Smooth muscle cell (in vitro differentiated cells): Measurements from ENCODE around the gene BEND6. TPM values are rescaled to one million over a fixed set of nuclear protein-coding genes. Genes with fewer than 3 reads are reported as not detected.

Source experiments
- DNase-seq: peaks from one replicate; lab custom pipeline; 2025; ENCODE audit not compliant: unreplicated experiment; lab: John Stamatoyannopoulos, UW
- H2AFZ ChIP-seq: fragments of 200-600 bp; sonication (generic); 2 replicates; pipeline ENCODE4 v1.6.0; 2016; ENCODE audit warnings: antibody characterized with exemption, low read depth, mild to moderate bottlenecking
- H3F3A ChIP-seq: fragments of 200-600 bp; sonication (generic); 2 replicates; pipeline ENCODE4 v1.6.0; 2017; ENCODE audit warnings: antibody characterized with exemption, low read depth
- H3K27ac ChIP-seq: fragments of 200-600 bp; sonication (generic); 2 replicates; pipeline ENCODE4 v1.5.1; 2016; ENCODE audit warnings: low read depth, mild to moderate bottlenecking
- H3K27me3 ChIP-seq: fragments of 200-600 bp; sonication (generic); 2 replicates; pipeline ENCODE4 v1.6.1; 2016; ENCODE audit warnings: low read depth, mild to moderate bottlenecking
- H3K36me3 ChIP-seq: fragments of 200-600 bp; sonication (generic); 2 replicates; pipeline ENCODE4 v1.5.1; 2016; ENCODE audit warnings: low read depth
- H3K4me1 ChIP-seq: fragments of 200-600 bp; sonication (generic); 2 replicates; pipeline ENCODE4 v1.5.1; 2016; ENCODE audit warnings: low read depth
- H3K4me2 ChIP-seq: fragments of 200-600 bp; sonication (generic); 2 replicates; pipeline ENCODE4 v1.6.0; 2016; ENCODE audit warnings: mild to moderate bottlenecking
- H3K4me3 ChIP-seq: fragments of 200-600 bp; sonication (generic); 2 replicates; pipeline ENCODE4 v1.5.1; 2016; ENCODE audit warnings: mild to moderate bottlenecking
- H3K79me2 ChIP-seq: fragments of 200-600 bp; sonication (generic); 2 replicates; pipeline ENCODE4 v1.6.0; 2016; ENCODE audit warnings: low read depth, mild to moderate bottlenecking
- H3K9ac ChIP-seq: fragments of 200-600 bp; sonication (generic); 2 replicates; pipeline ENCODE4 v1.6.0; 2016; ENCODE audit warnings: low read depth
- H3K9me3 ChIP-seq: fragments of 200-600 bp; sonication (generic); replicated peaks from 2 replicates; pipeline ENCODE4 v1.5.1; 2016; ENCODE audit warnings: low read depth
- H4K20me1 ChIP-seq: fragments of 200-600 bp; sonication (generic); 2 replicates; pipeline ENCODE4 v1.6.0; 2016; ENCODE audit warnings: low read depth
- WGBS: methylation state at CpG from one replicate; pipeline ENCODE4 v1.1.7; 2016; ENCODE audit warnings: low lambda C conversion rate; 5-methylcytosine and 5-hydroxymethylcytosine counted together
- polyA plus RNA-seq: library from polyadenylated mRNA; unstranded; fragments of >200 nt; fragmentation: Nextera tagmentation; extraction: Ambion mirVana; gene quantifications from 2 replicates; pipeline ENCODE4 v1.2.1, GENCODE V29; 2016
- total RNA-seq: library from RNA; depleted of rRNA; stranded (reverse); fragments of >200 nt; gene quantifications from 2 replicates; pipeline ENCODE4 v1.2.3, GENCODE V29; 2014
- TF ChIP-seq, protein P1 (sequence below): fragments of 200-600 bp; sonication (generic); IDR thresholded peaks from 2 replicates; pipeline ENCODE4 v1.5.1; 2017; ENCODE audit warnings: borderline replicate concordance, mild to moderate bottlenecking, antibody characterized with exemption; ENCODE audit not compliant: insufficient read depth, poor library complexity, severe bottlenecking

Gene BEND6, protein sequence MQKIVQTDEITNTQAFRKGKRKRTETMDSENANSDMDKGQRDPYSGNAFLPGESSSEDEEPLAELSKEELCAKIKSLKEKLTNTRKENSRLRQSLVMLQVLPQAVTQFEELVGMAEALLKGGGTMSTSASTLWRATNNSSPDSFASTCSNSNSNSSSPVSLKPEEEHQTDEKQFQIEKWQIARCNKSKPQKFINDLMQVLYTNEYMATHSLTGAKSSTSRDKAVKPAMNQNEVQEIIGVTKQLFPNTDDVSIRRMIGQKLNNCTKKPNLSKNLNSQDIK
- total RNA-seq (5.5 and 6.2 TPM in 2 replicates), polyA plus RNA-seq (4.8 TPM in 2 replicates)

DNA sequence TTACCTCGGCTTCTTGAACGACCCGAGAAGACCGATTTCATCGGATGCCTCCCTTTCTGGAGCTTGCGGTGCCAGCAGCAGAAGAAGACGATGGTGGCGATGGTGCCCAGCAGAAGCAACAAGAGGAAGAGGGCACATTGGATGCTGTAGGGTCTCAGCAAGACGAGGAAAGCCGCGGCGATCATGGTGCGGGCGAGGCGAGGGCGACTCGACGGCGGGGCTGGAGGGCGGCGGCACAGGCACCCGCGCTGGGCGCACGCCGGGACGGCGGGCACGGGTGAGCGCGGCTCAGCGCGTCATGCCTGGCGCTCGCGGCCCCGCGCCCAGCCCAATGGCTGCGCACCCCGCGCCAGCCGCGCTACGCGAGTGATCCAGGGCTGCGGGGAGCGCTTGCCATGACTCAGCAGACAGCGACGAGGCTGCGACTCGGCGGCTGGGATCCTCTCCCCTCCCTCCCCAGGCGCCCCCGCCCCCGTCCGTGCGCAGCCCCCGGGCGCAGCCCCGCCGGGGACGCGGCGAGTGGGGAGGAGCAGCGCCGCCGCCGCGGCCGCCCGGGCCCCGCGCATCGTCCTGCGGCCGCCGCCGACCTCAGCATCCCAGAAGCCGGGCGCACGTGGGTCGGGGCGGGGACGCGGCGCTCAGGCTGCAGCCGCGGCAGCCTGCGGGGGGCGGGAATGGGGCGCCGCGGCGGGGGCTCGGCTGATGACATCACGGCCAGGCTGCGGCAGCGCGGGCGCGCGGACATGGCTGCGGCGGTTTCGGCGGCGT lies at the start of gene BEND6:
Gene BEND6, plus strand, starts transcription at position 705 of the 768 bp plus-strand sequence. CDS start 26,704 bp downstream, outside the sequence.
- TF ChIP-seq, protein P1, sequence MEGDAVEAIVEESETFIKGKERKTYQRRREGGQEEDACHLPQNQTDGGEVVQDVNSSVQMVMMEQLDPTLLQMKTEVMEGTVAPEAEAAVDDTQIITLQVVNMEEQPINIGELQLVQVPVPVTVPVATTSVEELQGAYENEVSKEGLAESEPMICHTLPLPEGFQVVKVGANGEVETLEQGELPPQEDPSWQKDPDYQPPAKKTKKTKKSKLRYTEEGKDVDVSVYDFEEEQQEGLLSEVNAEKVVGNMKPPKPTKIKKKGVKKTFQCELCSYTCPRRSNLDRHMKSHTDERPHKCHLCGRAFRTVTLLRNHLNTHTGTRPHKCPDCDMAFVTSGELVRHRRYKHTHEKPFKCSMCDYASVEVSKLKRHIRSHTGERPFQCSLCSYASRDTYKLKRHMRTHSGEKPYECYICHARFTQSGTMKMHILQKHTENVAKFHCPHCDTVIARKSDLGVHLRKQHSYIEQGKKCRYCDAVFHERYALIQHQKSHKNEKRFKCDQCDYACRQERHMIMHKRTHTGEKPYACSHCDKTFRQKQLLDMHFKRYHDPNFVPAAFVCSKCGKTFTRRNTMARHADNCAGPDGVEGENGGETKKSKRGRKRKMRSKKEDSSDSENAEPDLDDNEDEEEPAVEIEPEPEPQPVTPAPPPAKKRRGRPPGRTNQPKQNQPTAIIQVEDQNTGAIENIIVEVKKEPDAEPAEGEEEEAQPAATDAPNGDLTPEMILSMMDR, result no peak
- no peaks in the 10 kb centered on the region for H4K20me1 ChIP-seq
- H3F3A ChIP-seq, result peaks cover 6% of the 10 kb centered on the region
- H3K4me1 ChIP-seq, result peaks cover 14% of the 10 kb centered on the region
- H3K36me3 ChIP-seq, result no peaks in the 10 kb centered on the region
- peak within 1 kb of the TSS; percentile 94 for H2AFZ ChIP-seq
- peak within 1 kb of the TSS; percentile 75 for H3K9ac ChIP-seq
- H3K4me3 ChIP-seq, result peak within 1 kb of the TSS; percentile 68
- H3K27ac ChIP-seq, result peak within 1 kb of the TSS; percentile 74
- WGBS, result 0% methylated on average over 34 of the region's 107 CpGs
- H3K9me3 ChIP-seq, result no peaks in the 10 kb centered on the region
- peaks cover 7% of the 10 kb centered on the region for H3K79me2 ChIP-seq
- no peaks in the 10 kb centered on the region for H3K27me3 ChIP-seq
- DNase-seq, result peak; percentile 73
- peak within 1 kb of the TSS; percentile 98 for H3K4me2 ChIP-seq

DNA sequence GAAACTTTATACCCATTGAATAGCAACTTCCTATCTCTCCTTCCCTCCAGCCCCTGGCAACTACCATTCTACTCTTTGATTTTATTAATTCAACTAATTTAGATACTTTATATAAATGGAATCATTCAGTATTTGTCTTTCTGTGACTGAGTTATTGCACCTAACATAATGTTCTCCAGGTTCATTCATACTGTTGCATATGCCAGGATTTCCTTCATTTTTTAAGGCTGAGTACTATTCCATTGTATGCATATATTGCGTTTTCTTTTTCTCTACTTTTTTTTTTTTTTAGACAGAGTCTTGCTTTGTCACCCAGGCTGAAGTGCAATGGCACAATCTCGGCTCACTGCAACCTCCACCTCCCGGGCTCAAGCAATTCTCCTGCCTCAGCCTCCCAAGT lies 49.5 kb upstream of the BEND6 start:
- Histone ChIP-seq H3K9me3 (no peaks in the 10 kb centered on the region), H3K27me3 (no peaks in the 10 kb centered on the region), H4K20me1 (no peaks in the 10 kb centered on the region), H3F3A (no peaks in the 10 kb centered on the region), H3K4me1 (no peaks in the 10 kb centered on the region), H3K4me3 (no peak overlapping the region), H3K4me2 (no peak overlapping the region), H3K27ac (no peak overlapping the region), H3K9ac (no peak overlapping the region), H2AFZ (no peak overlapping the region), H3K79me2 (no peaks in the 10 kb centered on the region), H3K36me3 (no peaks in the 10 kb centered on the region)
- DNase-seq, result no peak
- TF ChIP-seq, protein P1, result no peak
- WGBS, result 91% methylated on average over 3 of the region's 3 CpGs

DNA sequence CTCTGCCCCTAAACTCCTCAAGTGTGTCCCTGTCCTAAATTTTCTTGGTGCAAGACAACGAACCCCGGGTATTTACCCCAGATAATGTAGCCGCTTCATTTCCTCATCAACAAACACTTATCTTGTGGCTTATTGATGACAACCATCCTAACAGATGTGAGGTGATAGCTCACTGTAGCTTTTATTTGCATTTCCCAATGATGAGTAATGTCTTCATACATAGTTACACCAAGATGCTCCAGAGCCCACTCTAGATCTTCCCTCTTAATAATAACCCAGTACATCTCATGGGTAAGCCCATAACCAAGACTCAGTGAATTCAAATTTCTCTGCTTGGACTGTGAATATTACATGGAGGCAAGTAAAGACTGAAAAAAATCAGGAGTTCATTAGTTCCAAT lies 48.2 kb upstream of the BEND6 start:
- H3K9ac ChIP-seq, result no peak overlapping the region
- H3K36me3 ChIP-seq, result no peaks in the 10 kb centered on the region
- H3F3A ChIP-seq, result no peaks in the 10 kb centered on the region
- no peak overlapping the region for H2AFZ ChIP-seq
- 18% methylated on average over 3 of the region's 3 CpGs for WGBS
- H3K27ac ChIP-seq, result no peak overlapping the region
- H3K4me3 ChIP-seq, result no peak overlapping the region
- H3K27me3 ChIP-seq, result no peaks in the 10 kb centered on the region
- H3K4me2 ChIP-seq, result no peak overlapping the region
- H4K20me1 ChIP-seq, result no peaks in the 10 kb centered on the region
- no peak for DNase-seq
- TF ChIP-seq, protein P1, result no peak
- no peaks in the 10 kb centered on the region for H3K79me2 ChIP-seq
- H3K9me3 ChIP-seq, result no peaks in the 10 kb centered on the region
- peaks cover 10% of the 10 kb centered on the region for H3K4me1 ChIP-seq
